Right lobe of liver (tissue), 4 donors: Measurements from ENCODE around the gene MUCL3.
"Not testable (repeated sequence)": the region's sequence is repeated elsewhere in the genome, so short reads cannot be mapped to it uniquely, and the experiment has no call there.

Experiments used
- CTCF ChIP-seq, 4 donors: fragments of 200-600 bp in 3 of 4; fragments of 450-650 bp in 1 of 4; IDR thresholded peaks; one replicate each; pipeline versions ENCODE4 v1.5.1 to v1.8.0; 2016 to 2022; ENCODE audit warnings: antibody characterized with exemption in 4 of 4, mild to moderate bottlenecking in 2 of 4
- POLR2A ChIP-seq: fragments of 450-650 bp; IDR thresholded peaks from one replicate; pipeline ENCODE4 v1.6.1; 2017; ENCODE audit warnings: antibody characterized with exemption, mild to moderate bottlenecking
- donor health status: DM: no; HTN: no; CAD: no.
- donor health status: DM: no; HTN: no; CAD: no.
- donor health status: DM: no; HTN: yes; CAD: no.

- TF ChIP-seq CTCF (IDR thresholded peaks at IDR 0.05); POLR2A: not testable (repeated sequence)
Observed at GRCh38 chr6:30924040-30924627, 16.6 kb upstream of the MUCL3 start.
